IPS-20b (cell line): ENCODE data around the gene KRTAP5-10.
"Not testable (repeated sequence)": the region's sequence is repeated elsewhere in the genome, so short reads cannot be mapped to it uniquely, and the experiment has no call there.

Source experiments
- H3K27ac ChIP-seq: one replicate; pipeline ENCODE4 v1.5.1; 2013; ENCODE audit warnings: low read length
- H3K27me3 ChIP-seq: 2 replicates; pipeline ENCODE4 v1.6.1; 2013; ENCODE audit warnings: mild to moderate bottlenecking, low read length, inconsistent platforms; ENCODE audit not compliant: insufficient read depth
- H3K36me3 ChIP-seq: 2 replicates; pipeline ENCODE4 v1.6.1; 2013; ENCODE audit warnings: low read depth, mild to moderate bottlenecking, inconsistent platforms, low read length, moderate library complexity; ENCODE audit not compliant: insufficient read depth
- H3K4me1 ChIP-seq: 2 replicates; pipeline ENCODE4 v1.6.1; 2013; ENCODE audit warnings: mild to moderate bottlenecking, control low read depth, inconsistent platforms, low read length, moderate library complexity; ENCODE audit not compliant: insufficient read depth
- H3K4me3 ChIP-seq: 2 replicates; pipeline ENCODE4 v1.5.1; 2013; ENCODE audit warnings: mild to moderate bottlenecking, low read length, inconsistent platforms
- H3K9ac ChIP-seq: 2 replicates; pipeline ENCODE4 v1.6.1; 2013; ENCODE audit warnings: low read depth, mild to moderate bottlenecking, inconsistent platforms, low read length, moderate library complexity
- H3K9me3 ChIP-seq: 2 replicates; pipeline ENCODE4 v1.6.1; 2013; ENCODE audit warnings: mild to moderate bottlenecking, low read depth, low read length, inconsistent platforms; ENCODE audit not compliant: insufficient read depth

The KRTAP5-10 gene

DNA sequence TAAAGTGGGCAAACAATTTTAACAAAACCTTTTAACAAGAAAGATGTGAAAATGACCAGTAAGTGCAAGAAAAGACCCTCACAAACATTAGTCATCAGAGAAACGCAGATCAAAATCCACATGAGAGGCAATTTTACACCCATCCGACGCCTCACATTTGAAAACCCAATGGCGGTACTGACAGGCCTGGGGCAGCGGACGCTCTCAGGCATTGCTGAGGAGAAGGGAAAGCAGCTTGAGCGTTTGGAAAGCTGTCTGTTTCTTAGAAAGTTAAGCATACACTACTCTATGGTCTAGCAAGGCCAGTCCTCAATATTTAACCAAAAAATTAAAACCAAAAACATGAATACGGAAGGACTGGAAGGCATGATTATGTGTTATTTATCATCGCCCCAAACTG, 29.5 kb upstream of the KRTAP5-10 start:
- Histone ChIP-seq H3K36me3 (no peaks in the 10 kb centered on the region), H3K27me3 (no peaks in the 10 kb centered on the region), H3K9me3 (peaks cover 3% of the 10 kb centered on the region; the same call in 1 of the 2 replicates), H3K27ac (no peak overlapping the region), H3K9ac (no peak overlapping the region), H3K4me1 (no peaks in the 10 kb centered on the region), H3K4me3 (no peak overlapping the region)

DNA sequence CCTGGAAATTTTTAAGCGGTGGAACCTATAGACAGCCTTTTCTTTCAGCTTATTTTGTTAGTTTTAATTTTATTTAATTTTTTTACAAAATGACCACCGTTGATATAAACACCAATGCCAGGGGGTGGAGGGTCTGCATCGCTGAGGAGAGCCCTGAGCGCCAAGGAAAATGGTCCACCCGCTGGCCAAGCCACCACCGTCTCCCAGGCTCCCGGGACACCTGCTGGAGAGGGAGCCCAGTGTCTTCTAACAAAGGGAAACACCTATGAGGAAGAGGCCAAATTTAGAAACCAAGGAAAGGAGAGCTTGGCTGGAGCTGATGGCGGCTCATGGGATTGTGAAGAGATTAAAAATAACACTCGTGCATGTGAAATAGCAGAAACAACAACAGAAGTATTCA, 27.8 kb upstream of the KRTAP5-10 start:
- H3K4me1 ChIP-seq = no peaks in the 10 kb centered on the region
- H3K36me3 ChIP-seq = no peaks in the 10 kb centered on the region
- peaks cover 9% of the 10 kb centered on the region for H3K9me3 ChIP-seq
- no peak overlapping the region for H3K27ac ChIP-seq
- H3K27me3 ChIP-seq = no peaks in the 10 kb centered on the region
- H3K4me3 ChIP-seq = no peak overlapping the region
- no peak overlapping the region for H3K9ac ChIP-seq

DNA sequence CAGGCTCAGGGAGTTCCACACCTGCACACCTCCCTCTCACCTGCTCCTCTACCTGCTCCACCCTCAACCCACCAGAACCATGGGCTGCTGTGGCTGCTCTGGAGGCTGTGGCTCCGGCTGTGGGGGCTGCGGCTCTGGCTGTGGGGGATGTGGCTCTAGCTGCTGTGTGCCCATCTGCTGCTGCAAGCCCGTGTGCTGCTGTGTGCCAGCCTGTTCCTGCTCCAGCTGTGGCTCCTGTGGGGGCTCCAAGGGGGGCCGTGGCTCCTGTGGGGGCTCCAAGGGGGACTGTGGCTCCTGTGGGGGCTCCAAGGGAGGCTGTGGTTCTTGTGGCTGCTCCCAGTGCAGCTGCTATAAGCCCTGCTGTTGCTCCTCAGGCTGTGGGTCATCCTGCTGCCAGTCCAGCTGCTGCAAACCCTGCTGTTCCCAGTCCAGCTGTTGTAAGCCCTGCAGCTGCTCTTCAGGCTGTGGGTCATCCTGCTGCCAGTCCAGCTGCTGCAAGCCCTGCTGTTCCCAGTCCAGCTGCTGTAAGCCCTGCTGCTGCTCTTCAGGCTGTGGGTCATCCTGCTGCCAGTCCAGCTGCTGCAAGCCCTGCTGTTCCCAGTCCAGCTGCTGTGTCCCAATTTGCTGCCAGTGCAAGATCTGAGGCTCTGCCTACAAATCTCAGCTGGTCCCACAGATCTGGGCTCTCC, 27.2 kb upstream of the KRTAP5-10 start, which contains the start of gene KRTAP5-8:
KRTAP5-8 (plus strand) TSS at position 49 of the 689 bp plus-strand sequence; CDS start at position 80, 31 bp downstream.
- H3K27me3 ChIP-seq, H3K9ac ChIP-seq, H3K4me3 ChIP-seq: not testable (repeated sequence)

DNA sequence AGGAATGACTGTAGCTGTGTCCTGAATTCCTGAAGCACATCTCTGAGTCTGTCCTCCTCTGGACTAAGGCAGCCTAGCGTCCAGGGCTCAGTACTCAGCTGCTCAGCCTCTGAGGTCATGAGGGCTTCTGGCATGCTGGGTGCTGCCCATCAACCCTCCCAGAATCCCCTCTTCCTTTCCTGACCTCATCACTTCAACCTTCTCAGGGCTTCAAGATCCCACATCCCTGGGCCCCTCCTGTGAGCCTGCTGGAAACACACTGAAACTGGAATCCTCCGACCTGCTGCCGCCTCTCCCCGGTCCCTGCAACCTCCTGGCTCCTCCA, 26.7 kb upstream of the KRTAP5-10 start:
- H3K9ac ChIP-seq = no peak overlapping the region

More for the DNA sequence above, 27.2 kb upstream of the KRTAP5-10 start, which contains the start of gene KRTAP5-8:
- not testable (repeated sequence) for H3K27ac ChIP-seq, H3K36me3 ChIP-seq, H3K4me1 ChIP-seq, H3K9me3 ChIP-seq

DNA sequence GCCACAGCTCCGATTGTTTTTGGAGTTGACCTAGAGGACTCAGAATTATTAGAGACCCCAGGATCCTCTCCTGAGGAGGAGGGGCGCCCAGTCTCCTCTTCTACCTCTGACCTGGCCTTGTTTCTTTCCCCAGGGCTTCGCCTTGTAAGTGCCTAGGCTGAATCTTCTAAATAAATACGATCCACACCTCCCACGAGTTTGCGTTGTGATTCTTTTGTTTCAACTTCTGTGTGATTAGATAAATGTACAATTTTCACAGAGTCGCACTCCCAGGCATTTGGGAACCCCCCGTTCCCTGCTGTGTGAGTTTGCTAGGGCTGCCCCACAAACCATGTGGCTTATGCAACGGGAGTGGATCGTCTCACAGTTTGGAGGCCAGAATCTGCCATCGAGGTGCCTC, 26.3 kb upstream of the KRTAP5-10 start:
- Histone ChIP-seq H3K9me3 (peaks cover 9% of the 10 kb centered on the region), H3K9ac (no peak overlapping the region), H3K27me3 (no peaks in the 10 kb centered on the region; the same call in 1 of the 2 replicates)

More for the DNA sequence above, 26.7 kb upstream of the KRTAP5-10 start:
- no peak overlapping the region for H3K4me3 ChIP-seq
- H3K36me3 ChIP-seq = no peaks in the 10 kb centered on the region
- H3K4me1 ChIP-seq = no peaks in the 10 kb centered on the region
- H3K9me3 ChIP-seq = peaks cover 9% of the 10 kb centered on the region
- H3K27ac ChIP-seq = no peak overlapping the region
- no peaks in the 10 kb centered on the region; the same call in 1 of the 2 replicates for H3K27me3 ChIP-seq

DNA sequence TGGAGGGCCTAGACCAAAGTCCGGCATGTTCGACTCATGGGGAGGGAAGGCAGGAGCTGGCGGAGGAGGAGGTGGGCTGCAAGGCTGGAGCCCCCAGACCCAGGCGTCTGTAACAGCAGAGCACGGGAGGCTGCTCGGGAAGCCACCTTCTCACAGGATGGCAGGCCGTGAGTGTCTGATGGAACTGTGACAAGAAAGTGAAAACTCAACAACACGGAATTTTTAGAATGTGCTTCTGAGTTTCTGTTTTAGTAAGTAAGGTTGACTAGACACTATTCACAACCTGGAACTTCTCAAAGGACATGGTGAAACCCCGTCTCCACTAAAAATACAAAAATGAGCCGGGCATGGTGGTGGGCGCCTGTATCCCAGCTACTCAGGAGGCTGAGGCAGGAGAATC, 25.4 kb upstream of the KRTAP5-10 start:
- not testable (repeated sequence) for H3K27me3 ChIP-seq, H3K9me3 ChIP-seq, H3K9ac ChIP-seq, H3K27ac ChIP-seq, H3K4me1 ChIP-seq, H3K36me3 ChIP-seq, H3K4me3 ChIP-seq

More for the DNA sequence above, 26.3 kb upstream of the KRTAP5-10 start:
- Histone ChIP-seq H3K4me3 (no peak overlapping the region), H3K27ac (no peak overlapping the region), H3K4me1 (0 out of 2 replicates have a peak, but pooled peaks cover 3% of the 10 kb centered on the region), H3K36me3 (no peaks in the 10 kb centered on the region)

DNA sequence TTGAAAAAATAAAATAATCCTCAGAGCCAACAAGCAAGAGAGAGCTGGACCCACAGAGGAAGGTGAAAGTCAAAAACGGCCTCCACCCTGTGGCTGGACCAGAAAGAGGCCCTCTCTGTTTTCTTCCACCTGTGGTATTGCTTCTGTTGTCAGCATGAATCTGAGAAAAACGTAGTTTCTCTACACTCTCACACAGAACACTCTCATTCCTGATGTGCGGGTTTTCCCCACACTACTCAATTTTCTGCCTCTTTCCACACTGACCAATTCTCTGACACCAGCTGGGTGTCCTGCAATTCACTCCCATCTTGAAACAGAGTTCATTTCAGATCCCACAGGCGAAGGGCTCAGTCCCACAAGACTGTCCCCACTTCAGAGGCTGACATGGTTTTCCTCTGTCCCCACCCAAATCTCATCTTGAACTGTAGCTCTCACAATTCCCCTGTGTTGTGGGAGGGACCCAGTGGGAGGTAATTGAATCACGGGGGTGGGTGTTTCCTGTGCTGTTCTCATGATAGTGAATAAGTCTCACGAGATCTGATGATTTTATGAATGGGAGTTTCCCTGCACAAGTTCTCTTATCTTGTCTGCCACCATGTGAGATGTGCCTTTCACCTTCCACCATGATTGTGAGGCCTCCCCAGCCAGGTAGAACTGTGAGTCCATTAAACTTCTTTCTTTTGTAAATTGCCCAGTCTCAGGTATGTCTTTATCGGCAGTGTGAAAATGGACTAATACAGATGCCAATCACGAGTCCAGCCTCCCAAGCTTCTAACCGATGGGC, 24.6 kb upstream of the KRTAP5-10 start:
- H3K4me3 ChIP-seq, H3K4me1 ChIP-seq, H3K27me3 ChIP-seq, H3K9me3 ChIP-seq, H3K27ac ChIP-seq, H3K36me3 ChIP-seq, H3K9ac ChIP-seq: not testable (repeated sequence)

DNA sequence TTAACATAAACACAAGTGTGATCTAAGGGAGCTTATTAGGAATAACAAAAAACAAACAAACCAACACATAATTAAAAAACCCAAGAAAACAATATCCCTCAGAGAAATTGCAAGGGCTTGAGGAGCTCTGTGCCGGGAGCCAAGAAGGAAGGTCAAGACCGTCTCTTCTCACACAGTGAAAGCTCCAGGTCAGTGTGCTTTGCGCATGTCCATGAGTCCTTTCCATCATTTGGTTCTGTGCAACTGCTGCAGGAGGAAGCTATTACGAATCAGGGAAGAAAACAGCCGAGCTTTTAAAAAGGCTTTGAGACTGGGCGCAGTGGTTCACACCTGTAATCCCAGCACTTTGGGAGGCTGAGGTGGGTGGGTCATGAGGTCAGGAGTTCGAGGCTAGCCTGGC, 23.0 kb upstream of the KRTAP5-10 start:
- H3K27ac ChIP-seq = no peak overlapping the region

DNA sequence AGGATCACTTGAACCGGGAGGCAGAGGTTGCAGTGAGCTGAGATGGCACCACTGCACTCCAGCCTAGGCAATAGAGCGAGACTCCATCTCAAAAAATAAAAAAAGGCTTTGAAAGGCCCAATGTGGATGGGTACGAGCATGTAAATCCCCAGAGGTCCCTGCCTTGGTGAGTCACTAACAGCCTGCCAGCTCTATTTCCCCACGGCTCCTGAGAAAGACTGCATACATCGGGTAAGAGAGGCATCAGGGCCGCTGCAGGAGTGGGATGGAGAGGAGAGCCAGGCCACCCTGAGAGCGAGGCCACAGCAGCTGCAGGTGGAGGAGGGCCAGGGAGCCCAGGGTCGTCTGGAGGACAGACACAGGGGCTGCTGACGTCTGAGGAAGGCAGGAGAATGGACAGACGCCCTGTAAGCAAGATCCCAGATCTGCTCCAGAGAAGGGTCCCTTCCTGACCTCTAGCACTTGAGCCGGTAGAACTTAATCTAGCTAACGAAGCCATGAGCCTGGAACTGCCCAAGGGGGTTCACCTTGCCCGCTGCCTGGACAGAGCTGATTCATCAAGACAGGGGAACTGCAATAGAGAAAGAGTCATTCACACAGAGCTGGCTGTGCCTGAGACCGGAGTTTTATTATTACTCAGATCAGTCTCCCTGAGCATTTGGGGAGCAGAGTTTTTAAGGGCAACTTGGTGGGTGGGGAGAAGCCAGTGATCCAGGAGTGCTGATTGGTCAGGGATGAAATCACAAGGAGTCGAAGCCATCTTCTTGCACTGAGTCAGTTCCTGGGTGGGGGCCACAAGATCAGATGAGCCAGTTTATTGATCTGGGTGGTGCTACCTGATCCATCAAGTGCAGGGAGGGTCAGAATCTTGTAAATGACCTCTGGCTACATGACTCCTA, 22.2 kb upstream of the KRTAP5-10 start:
- Histone ChIP-seq H3K9ac (no peak overlapping the region), H3K36me3 (no peaks in the 10 kb centered on the region), H3K9me3 (peaks cover 9% of the 10 kb centered on the region), H3K4me1 (peaks cover 7% of the 10 kb centered on the region; the same call in 1 of the 2 replicates), H3K27ac (no peak overlapping the region), H3K27me3 (no peaks in the 10 kb centered on the region; the same call in 1 of the 2 replicates), H3K4me3 (no peak overlapping the region)

More for the DNA sequence above, 23.0 kb upstream of the KRTAP5-10 start:
- no peaks in the 10 kb centered on the region; the same call in 1 of the 2 replicates for H3K27me3 ChIP-seq
- no peak overlapping the region for H3K9ac ChIP-seq
- H3K4me1 ChIP-seq = peaks cover 7% of the 10 kb centered on the region; the same call in 1 of the 2 replicates
- peaks cover 9% of the 10 kb centered on the region for H3K9me3 ChIP-seq
- H3K36me3 ChIP-seq = no peaks in the 10 kb centered on the region
- H3K4me3 ChIP-seq = no peak overlapping the region

DNA sequence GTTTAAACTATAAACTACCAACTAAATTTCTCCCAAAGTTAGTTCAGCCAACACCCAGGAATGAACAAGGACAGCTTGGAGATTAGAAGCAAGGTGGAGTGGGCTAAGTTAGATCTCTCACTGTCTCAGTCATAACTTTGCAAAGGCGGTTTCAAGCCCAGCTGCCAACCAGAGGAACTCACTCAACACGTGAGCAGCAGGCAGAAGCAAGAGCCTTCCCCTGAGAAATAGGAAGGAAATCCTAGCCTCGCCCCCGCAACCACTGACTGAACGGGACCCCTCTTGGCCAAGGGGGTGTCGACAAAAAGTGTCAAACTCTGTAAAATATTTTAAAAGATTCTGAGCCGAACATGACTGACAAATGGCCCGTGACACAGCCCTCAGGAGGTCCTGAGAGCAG, 21.5 kb upstream of the KRTAP5-10 start:
- H3K36me3 ChIP-seq = no peaks in the 10 kb centered on the region
- H3K4me1 ChIP-seq = peaks cover 7% of the 10 kb centered on the region; the same call in 1 of the 2 replicates
- no peak overlapping the region for H3K4me3 ChIP-seq
- no peak overlapping the region for H3K9ac ChIP-seq
- H3K27ac ChIP-seq = no peak overlapping the region
- peaks cover 9% of the 10 kb centered on the region for H3K9me3 ChIP-seq
- H3K27me3 ChIP-seq = no peaks in the 10 kb centered on the region; the same call in 1 of the 2 replicates

DNA sequence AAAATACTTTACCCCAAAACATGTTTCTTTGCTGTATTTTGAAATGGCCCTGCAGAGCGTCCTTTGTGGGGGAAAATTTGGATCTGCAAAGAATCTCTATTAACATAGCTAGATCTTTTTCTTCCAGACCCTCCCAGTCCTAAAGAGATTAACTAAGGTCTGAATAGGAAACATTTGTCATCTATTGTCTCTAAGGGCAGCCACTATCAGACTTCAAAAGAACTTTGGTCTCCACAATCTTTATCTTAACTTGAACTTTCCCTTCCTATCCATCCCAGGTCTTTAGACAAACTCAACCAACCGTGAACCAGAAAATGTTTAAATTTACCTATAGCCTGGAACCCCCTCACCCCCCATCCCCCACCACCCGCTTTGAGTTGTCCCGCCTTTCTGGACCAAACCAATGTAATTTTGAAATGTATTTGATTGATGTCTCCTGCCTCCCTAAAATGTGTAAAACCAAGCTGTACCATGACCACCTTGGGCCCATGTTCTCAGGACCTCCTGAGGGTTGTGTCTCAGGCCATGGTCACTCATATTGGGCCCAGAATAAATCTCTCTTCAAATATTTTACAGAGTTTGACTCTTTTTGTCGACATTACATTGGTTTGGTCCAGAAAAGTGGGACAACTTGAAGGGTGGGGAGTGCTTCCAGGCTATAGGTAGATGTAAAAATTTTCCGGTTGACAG, 20.7 kb upstream of the KRTAP5-10 start:
- Histone ChIP-seq H3K27me3 (no peaks in the 10 kb centered on the region; the same call in 1 of the 2 replicates), H3K27ac (no peak overlapping the region), H3K4me1 (peaks cover 7% of the 10 kb centered on the region; the same call in 1 of the 2 replicates)

More for the DNA sequence above, 20.7 kb upstream of the KRTAP5-10 start:
- Histone ChIP-seq H3K36me3 (no peaks in the 10 kb centered on the region), H3K9me3 (peaks cover 9% of the 10 kb centered on the region), H3K4me3 (no peak overlapping the region), H3K9ac (no peak overlapping the region)
